Amniotic stem cell (primary cell): ENCODE measurements around the gene DIP2B.
"Not testable (repeated sequence)": the region's sequence is repeated elsewhere in the genome, so short reads cannot be mapped to it uniquely, and the experiment has no call there.

Source experiments
- DNase-seq: peaks from one replicate; lab custom pipeline; 2025; lab: John Stamatoyannopoulos, UW

The DIP2B gene

DNA sequence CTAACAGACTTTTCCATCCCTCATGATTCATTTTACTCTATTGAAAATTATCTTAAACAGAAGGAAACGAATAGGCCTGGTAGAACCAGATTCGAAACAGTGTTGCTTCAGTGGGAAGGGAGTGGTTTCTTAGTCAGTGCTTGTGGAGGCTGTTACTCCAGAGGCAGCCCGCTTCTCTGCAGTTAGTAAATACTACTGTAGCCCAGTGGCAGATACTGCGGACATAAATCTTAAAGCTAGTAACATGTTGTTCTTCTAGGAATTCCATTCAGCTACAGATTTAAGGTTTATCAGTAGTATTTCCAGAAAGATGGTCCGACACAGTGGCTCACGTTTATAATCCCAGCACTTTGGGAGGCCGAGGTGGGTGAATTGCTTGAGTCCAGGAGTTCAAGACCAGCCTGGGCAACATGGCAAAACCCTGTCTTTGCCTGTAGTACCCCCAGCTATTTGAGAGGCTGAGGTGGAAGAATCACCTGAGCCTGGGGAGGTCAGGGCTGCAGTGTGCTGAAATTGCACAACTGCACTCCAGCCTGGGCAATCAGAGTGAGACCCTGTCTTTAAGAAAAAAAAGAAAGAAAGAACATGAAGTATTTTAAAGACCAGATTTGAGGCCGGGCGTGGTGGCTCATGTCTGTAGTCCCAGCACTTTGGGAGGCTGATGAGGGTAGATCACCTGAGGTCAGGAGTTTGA, 45.9 kb downstream of the DIP2B start:
- DNase-seq: no peak

DNA sequence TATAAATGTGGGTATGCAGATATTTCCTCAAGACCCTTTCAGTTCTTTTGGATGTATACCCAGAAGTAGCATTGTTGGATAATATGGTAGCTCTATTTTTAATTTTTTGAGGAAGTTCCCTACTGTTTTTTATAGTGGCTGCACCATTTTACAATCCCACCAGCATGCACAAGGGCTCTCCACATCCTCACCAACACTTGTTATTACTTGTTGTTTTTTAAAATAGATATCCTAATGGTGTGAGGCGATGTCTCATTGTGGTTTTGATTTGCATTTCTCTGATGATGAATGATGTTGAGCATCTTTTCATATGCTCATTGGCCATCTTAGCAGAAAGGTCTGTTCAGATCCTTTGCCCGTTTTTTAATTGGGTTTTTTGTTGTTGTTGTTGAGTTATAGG, 47.1 kb downstream of the DIP2B start:
- no peak for DNase-seq

DNA sequence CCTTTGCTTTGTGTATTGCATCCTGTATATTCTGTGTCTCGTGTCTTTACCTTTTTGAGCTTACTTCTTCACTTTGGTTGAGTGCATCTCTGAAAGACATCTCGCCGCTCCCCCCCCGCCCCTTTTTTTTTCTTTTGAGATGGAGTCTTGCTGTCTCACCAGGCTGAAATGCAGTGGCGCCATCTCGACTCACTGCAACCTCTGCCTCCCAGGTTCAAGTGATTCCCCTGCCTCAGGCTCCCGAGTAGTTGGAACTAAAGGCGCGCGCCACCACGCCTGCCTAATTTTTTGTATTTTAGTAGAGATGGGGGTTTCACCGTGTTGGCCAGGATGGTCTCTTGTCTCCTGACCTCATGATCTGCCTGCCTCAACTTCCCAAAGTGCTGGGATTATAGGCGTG, 49.9 kb downstream of the DIP2B start:
- DNase-seq: no peak

DNA sequence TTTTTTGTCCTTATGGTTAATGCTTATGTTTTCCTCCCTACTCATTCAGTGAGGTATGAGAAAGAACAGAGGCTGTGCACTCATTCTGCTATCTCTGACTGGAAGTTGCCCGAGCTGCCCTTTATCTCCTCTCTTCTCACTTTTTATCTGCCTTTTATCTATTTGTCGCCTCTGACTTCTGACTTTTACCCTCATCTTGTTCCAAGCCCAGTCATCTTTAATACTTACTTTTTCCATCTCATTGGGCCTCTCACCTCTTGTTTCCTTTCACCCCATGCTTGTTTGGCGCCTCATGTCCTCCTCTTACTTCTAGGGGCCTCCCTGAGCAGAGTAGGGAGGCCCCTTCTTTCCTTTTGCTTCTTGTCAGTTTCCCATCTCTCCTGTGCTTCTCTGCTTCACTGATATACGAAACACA, 50.7 kb downstream of the DIP2B start:
- no peak for DNase-seq

DNA sequence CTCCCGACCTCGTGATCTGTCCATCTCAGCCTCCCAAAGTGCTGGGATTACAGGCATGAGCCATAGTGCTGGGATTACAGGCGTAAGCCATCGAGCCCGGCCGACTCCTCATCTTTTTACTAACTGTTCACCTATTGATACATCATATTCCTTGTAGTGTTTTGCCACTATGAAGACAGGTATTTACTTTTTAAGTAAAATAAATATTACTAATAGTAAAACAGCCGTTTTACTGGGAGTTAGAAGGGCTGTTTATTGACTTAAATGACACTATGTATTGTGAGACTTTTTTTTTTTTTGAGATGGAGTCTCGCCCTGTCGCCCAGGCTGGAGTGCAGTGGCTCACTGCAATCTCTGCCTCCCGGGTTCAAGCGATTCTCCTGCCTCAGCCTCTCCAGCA, 51.5 kb downstream of the DIP2B start:
- DNase-seq: no peak

DNA sequence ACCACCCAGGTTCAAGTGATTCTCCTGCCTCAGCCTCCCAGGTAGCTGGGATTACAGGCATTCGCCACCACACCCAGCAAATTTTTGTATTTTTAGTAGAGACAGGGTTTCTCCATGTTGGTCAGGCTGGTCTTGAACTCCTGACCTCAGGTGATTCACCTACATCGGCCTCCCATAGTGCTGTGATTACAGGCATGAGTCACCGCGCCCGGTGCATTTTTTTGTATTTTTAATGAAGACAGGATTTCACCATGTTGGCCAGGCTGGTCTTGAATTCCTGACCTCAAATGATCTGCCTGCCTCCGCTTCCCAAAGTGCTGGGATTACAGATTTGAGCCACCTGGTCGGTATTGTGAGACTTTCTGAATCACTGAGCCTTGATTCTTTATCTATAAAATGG, 52.0 kb downstream of the DIP2B start:
- not testable (repeated sequence) for DNase-seq

DNA sequence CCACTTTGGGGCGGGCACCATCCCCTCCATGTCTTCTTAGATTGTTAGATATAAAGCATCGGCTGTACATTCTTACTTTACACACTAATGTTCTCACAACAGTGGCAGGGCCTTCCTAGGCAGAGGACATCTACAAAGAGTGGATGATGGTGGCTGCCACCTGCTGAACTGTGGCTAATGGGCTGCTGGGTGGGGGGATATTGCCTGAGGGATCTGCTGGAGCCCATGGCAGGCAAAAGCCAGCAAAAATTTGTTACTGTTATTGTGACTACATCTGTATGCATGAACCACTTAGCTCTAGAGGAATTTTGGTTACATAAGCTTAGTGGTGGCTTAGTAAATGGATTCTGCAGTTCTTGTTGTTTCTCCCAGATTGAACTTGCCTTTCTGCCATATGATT, 52.6 kb downstream of the DIP2B start:
- DNase-seq: no peak

DNA sequence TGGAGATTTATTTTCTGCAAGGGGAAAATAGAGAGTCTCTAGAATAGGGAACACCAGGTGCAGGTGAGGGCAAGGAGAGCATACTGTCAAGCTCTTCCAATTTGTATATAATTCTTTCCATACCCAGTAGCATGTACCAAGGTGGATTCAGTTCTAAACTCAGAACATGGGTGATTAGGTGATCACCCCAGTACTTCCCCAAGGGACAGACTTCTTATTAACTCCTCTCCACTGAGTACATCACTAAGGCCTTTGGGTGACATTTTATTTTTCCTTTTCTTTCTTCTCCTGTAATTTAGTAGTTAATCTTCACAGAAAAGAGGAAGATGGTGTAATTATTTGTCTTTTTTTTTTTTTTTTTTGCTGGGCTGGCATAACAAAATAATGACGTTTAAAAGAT, 54.2 kb downstream of the DIP2B start:
- DNase-seq: no peak

DNA sequence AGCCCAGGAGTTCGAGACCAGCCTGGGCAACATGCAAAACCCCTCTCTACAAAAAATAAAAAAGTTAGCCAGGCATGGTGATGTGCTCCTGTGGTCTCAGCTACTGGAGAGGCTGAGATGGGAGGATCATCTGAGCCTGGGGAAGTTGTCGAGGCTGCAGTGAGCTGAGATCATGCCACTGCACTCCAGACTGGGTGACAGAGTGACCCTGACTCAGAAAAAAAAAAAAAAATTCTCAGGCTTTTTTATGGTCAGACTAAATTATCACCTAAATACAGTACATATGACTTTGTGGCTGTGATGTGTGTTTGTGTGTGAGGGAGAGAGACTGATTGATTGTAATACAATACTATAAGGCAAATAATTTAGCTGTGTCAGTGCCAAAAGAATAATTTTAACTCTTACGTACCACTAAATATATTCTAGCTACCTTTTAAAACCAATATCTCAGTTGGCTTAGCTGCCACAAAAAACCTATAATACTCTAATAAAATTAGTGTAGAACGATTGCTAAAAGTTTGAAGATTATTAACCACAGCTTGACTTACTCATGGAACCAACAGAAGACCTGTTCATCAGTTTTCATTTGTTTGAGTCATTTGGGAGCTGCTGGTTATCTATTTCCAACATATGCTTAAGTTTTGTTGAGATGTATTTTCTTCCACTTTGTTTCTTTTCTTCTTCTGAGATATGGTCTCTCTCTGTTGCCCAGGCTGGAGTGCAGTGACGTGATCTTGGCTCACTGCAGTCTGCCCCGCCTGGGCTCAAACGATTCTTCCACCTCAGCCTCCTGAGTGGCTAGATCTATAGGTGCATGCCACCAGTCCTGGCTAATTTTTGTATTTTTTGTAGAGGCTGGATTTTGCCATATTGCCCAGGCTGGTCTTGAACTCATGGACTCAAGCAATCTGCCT, 58.0 kb downstream of the DIP2B start:
- DNase-seq: no peak

DNA sequence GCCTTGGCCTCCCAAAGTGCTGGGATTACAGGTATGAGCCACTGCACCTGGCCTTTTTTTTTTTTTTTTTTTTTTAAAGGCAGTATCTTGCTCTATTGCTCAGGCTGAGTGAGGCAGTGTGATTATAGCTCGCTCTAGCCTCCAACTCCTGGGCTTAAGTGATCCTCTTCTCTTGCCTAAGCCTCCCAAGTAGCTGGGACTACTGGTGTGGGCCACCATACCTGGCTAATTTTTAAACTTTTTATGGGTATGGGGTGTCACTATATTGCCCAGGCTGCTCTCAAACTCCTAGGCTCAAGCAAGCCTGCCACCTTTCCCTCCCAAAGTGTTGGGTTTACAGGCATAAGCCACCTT, 58.6 kb downstream of the DIP2B start:
- no peak for DNase-seq

DNA sequence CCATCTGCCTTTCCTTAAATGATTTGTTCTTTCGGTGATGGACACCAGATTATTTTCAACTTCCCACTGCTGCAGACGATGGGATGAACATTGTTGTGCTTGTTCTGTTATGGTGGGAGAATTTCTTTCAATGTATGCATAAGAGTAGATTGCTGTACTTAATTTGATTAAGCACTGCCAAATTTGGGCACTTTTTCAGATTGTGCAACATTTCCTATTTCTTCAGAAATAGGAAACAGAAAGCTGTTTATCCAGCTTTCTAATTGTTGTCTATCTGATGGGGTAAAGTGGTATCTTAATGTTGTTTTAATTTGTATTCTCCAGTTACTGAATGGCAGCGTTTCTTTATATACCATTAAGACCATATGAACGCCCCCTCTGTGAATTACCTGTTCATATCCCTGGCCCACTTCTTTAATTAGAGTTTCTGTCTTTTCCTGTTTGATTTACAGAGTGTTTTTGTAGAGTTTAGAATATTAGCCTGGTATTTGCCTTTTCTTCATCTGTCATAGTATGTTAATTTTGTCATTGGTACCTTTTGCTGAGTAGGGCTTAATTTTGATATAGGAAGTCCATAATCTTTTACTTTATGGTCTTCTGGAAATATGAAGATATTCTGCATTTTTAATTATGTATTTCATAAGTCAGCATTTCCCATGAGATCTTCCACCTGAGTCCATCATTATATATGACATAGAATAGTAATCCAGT, 59.6 kb downstream of the DIP2B start:
- DNase-seq: no peak

DNA sequence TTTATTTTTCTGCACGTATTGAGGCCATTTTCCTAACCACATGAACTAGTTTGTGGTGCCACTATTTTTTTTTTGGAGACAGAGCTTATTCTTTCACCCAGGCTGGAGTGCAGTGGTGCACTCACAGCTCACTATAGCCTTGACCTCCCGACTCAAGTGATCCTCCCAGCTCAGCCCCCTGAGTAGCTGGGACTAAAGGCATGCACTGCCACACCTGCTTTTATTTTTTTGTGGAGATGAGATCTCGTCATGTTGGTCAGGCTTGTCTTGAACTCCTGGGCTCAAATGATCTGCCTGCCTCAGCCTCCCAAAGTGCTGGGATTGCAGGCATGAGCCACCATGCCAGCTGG, 60.1 kb downstream of the DIP2B start:
- DNase-seq: no peak

DNA sequence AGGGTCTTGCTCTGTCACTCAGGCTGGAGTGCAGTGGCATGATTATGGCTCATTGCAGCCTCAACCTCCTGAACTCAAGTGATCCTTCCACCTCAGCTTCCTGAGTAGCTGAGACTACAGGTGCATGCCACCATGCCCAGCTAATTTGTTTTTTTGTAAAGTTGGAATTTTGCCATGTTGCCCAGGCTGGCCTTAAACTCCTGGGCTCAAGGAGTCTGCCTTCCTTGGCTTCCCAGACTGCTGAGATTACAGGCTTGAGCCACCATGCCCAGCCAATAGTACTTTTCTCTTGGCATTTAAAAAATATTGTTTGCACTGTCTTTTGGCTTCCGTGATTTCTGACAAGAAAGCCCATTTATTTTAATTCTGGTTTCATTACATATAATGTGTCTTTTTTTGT, 61.3 kb downstream of the DIP2B start:
- DNase-seq: no peak

DNA sequence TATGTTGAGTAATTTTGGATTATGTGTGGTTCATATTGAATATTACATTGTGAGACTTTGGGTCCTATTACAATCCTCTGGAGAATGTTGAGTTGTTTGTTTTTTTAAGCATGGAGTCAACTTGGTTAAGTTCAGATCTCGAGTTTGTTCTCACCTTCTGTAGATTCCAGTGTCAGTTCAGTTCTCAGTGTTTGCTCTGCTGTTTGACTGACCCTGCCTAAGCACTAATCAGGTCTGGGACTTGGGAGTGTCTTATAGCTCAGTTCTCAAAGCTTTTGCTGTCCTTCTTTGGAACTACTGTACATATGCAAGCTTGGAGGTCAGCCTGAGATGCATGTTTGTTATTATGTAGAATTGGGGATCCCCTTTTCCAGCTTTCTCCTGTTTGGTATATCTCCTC, 63.1 kb downstream of the DIP2B start:
- DNase-seq: no peak

DNA sequence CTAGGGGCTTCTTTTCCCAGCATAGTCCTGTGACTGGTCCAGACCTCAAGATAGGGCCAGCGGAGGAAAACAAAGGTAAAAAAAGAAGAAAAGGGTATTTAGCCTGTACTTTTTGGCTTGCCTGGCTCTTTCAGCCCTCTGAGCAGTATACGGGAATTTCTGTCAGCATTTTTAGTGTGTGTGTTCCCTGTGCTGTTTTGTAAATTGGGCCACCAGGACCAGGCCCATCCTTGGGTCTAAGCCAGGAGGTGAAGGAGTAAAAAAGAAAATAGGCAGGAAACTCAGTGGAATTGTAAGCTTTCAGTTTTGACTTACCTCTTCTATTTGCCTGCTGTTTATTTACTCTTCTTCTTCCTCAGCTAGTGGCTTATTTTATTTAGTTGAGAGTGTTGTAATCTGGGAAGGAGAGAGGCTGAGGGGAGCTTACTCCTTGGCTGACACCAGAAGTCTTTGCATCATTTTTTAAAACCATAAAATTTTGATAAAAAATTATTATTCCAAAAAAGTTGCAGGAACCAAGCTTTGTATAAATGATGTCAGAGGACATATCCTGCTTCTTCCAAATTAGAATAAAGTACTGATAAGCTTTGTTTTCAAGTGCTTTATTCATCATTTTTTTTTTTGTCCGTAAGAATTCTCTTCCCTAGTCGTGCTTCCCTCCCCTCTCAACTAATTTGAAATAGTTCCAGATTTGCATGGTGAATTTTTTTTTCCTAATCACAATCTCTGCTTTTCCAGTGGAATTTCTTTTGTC, 63.7 kb downstream of the DIP2B start:
- DNase-seq: no peak

DNA sequence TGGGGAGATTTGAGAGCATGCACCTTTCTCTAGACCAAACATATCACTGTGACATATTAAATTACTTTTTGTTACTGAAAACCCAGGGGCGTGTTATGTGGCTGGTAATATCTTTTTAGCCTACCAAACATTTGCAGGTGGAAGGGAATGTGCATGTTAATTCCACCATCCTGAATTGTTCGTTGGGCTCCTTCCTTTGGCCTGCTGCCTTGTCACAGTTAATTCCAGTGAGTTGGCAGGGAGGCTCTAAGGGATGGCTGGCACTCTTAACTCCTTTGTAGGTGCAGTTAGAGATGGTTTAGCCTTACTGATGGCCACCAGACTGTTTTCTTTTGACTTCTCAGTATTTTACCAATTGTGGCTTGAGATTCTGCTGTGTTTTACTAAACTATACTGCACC, 64.5 kb downstream of the DIP2B start:
- DNase-seq: no peak

DNA sequence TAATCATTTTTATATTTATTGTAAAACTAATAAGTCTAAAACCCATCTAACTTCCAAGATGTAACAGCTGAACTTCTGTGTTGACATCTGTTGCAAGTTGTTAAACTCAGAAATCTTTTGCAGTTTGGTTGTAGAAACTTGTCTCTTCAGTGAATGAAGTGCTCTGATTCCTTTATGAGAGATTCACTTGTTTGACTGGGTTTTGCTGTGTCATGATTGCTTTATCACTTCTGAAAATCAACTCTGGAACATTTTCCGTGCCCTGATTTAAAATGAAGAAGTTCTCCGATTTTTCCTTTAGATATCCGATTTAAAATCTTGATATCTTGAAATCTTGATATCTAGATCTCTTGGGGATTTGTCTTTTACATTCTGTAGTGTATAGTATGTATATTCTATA, 65.1 kb downstream of the DIP2B start:
- no peak for DNase-seq

DNA sequence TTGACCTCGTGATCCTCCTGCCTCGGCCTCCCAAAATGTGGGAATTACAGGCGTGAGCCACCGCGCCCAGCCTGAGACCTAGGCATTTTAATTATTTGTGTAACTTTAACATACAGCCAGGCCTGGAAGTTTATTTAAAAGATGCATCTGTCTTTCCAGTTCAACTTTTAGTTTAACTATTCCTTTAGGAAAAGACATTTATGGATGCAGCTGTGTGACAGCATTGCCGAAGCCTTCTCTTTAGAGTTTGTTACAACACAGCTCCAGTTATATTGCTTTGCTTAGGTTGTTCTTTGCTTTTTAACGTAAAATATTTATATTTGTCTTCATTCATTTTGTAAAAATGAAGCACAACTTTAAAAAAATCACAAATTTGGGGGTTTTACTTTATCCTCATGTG, 67.0 kb downstream of the DIP2B start:
- no peak for DNase-seq

DNA sequence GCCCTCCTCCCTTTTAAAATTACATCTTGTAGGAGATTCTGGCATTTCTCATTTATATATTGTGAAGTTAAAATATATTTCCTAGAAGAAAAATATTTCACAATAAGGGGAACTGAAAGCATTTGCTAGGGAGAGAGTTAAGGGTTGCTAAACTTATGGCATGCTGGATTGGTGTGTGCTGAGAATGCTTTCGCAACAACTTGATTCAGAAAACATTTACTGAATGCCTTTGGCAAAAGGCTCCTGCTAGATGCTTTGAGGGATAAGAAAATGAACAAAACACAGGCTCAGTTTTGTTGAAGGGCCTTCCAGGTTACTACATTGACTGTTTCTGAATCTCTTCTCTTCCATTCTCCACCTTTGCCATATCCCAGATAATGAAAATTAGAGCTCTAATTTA, 67.5 kb downstream of the DIP2B start:
- DNase-seq: no peak

DNA sequence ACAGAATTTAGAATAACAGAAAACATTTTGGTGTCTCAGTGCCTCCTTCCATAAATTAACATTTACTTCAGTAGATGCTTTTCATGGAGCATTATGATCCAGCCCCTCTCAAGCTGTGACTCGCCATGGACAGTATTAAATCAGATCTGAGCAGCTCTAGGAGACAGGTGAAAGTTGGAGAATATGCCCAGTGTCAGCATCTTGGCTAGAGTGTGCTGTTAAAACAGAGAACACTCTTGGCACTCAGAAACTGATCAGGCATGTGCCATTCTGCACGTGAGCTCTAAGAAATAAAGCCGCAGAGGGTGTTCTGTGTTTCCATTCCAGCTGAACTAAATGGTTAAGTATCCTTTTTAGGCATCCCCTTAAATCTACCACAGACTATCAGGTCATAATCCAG, 68.0 kb downstream of the DIP2B start:
- DNase-seq: no peak

DNA sequence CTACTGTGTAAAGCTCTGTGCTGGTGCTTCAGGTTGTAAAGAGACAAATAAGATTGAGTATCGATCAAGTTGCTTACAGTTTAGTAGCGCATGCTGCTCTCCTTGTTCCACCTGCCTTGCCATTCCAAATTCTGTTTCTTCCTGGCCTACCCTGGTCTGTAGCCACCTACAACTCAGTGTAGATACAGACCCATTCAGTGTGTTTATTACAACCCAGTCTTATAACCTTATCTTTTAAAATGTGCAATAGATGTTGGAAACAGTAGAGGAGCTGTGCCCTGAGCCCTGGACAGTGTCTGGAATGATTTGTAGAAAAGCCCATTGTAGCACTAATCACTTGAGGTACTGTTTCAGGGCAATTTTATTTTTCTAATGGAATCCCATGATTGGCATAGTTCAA, 68.5 kb downstream of the DIP2B start:
- DNase-seq: no peak

DNA sequence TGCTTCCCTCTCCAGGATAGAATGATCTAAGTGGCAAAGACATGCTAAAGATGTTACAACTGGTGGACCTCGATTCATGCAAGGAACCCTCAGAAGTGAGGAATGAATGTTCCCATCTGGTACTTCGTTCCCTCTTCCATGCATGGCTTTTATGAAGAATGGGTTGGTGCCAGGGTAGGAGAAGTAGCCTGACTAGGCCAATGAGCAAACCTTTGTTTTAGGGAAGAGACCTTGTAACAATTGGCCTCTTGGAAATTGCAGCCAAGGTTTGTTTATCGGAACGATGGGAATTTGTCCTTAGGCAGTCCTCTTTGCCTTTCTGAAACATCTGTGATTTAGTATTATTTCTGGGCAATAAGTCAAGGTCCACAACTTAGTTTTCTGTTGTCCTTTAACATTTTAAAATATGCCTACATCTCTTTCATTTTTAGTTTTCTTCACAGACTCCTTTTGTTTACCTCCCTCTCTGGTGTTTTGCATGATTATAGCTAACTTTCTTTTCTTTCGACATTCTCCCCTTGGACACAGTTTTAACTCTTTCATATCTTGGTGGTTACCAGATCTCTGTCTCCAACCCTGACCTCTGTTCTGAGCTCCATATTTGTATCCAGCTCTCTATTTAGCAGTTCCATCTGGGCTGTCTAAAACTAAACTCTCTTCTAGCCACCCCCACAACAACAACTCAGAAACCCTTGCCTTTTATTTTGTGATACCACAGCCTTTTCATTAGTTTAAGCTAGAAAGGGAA, 70.0 kb downstream of the DIP2B start:
- DNase-seq: no peak
